Measurements from ENCODE around the gene TPRG1. TPM values are rescaled to one million over a fixed set of nuclear protein-coding genes. Genes with fewer than 3 reads are reported as not detected.

TPRG1 gene
- total and polyA plus RNA-seq, 7 donors = 0.23 to 9.1 (median 3.2) TPM

DNA sequence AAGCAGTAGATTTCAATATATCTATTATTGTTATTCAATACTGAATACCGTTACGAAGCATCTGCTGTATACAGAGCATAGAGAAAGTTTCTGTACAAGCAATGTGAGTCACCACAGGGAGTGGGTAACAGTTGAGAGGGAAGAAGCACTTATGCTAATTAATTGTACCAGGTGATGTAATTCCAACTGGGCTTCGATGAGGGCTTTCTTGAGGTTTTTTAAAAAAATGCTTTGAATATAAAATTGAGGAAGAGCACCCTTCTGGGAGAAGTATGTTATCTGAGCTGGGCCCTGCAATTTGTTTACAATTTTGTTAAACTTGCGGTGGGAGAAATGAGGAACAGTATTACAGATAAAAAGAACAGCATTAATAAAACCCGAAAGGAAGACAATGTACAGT lies 197.9 kb downstream of the TPRG1 start:
- intact Hi-C loops (cut with DNase I) = no loop called here
- Histone ChIP-seq H3K27ac (no peak overlapping the region), H3K4me1 (no peaks in the 10 kb centered on the region), H3K36me3 (no peaks in the 10 kb centered on the region), H3K9me3 (no peaks in the 10 kb centered on the region), H3K27me3 (no peaks in the 10 kb centered on the region), H3K4me3 (no peak overlapping the region)
- TF ChIP-seq POLR2A (IDR thresholded peaks at IDR 0.05) (no peak), POLR2AphosphoS5 (IDR thresholded peaks at IDR 0.05) (no peak), EP300 (IDR thresholded peaks at IDR 0.05) (no peak)
- TF ChIP-seq, protein P1, sequence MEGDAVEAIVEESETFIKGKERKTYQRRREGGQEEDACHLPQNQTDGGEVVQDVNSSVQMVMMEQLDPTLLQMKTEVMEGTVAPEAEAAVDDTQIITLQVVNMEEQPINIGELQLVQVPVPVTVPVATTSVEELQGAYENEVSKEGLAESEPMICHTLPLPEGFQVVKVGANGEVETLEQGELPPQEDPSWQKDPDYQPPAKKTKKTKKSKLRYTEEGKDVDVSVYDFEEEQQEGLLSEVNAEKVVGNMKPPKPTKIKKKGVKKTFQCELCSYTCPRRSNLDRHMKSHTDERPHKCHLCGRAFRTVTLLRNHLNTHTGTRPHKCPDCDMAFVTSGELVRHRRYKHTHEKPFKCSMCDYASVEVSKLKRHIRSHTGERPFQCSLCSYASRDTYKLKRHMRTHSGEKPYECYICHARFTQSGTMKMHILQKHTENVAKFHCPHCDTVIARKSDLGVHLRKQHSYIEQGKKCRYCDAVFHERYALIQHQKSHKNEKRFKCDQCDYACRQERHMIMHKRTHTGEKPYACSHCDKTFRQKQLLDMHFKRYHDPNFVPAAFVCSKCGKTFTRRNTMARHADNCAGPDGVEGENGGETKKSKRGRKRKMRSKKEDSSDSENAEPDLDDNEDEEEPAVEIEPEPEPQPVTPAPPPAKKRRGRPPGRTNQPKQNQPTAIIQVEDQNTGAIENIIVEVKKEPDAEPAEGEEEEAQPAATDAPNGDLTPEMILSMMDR (IDR thresholded peaks at IDR 0.05) = no peak
- DNase-seq = no peak
- WGBS, 2 donors = 85 to 93% methylated on average over 5 of the region's 5 CpGs

DNA sequence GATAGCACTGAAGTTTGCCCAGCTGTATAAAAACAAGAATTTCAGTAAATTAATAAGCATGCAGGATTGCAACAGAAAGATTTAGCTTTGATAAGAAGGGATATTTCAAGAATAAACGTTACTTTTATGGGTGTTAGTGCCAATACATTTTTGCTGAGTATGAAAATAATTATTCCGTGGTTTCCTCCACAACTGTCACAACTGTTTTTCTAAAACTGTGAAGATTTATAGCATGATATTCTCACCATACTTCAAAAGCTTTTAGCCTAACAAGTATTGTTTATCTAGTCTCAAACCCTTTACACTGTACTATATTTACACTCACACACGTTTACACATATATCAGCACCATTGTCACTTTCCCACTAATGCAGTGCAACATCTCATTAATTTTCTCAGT lies 200.5 kb downstream of the TPRG1 start:
- 13 to 25% methylated on average over 3 of the region's 3 CpGs for WGBS, 2 donors
- H3K4me3 ChIP-seq = no peak overlapping the region
- intact Hi-C loops (cut with DNase I) = no loop called here

More for the DNA sequence above, 200.5 kb downstream of the TPRG1 start:
- Histone ChIP-seq H3K36me3 (no peaks in the 10 kb centered on the region), H3K9me3 (no peaks in the 10 kb centered on the region), H3K27me3 (no peaks in the 10 kb centered on the region), H3K4me1 (no peaks in the 10 kb centered on the region), H3K27ac (no peak overlapping the region)
- TF ChIP-seq POLR2A (IDR thresholded peaks at IDR 0.05) (no peak), EP300 (IDR thresholded peaks at IDR 0.05) (no peak), POLR2AphosphoS5 (IDR thresholded peaks at IDR 0.05) (no peak)
- TF ChIP-seq, protein P1 (IDR thresholded peaks at IDR 0.05) = no peak
- DNase-seq = no peak
